ENCODE measurements around the gene MEF2C.

DNA sequence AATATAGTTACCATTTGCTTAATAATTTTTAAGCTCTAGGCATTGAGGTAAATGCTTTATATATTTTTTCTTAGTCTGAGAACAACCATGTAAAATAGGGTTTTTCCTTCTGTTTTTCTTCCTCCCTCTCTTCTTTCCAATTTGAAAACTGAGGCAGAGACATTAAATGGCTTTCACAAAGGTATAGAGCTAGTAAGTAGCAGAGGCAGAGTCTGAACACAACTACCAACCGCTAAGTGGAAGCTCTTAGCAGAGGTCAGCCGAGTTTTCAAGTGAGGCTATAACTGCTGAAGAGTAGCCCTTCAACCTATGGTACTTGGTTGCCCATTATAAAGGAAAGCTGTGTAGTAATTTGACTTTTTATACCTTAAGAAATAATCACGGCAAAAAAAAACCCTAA is 187.1 kb downstream of the MEF2C start:
- TF ChIP-seq, protein P1, sequence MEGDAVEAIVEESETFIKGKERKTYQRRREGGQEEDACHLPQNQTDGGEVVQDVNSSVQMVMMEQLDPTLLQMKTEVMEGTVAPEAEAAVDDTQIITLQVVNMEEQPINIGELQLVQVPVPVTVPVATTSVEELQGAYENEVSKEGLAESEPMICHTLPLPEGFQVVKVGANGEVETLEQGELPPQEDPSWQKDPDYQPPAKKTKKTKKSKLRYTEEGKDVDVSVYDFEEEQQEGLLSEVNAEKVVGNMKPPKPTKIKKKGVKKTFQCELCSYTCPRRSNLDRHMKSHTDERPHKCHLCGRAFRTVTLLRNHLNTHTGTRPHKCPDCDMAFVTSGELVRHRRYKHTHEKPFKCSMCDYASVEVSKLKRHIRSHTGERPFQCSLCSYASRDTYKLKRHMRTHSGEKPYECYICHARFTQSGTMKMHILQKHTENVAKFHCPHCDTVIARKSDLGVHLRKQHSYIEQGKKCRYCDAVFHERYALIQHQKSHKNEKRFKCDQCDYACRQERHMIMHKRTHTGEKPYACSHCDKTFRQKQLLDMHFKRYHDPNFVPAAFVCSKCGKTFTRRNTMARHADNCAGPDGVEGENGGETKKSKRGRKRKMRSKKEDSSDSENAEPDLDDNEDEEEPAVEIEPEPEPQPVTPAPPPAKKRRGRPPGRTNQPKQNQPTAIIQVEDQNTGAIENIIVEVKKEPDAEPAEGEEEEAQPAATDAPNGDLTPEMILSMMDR (IDR thresholded peaks at IDR 0.05): no peak
- TF ChIP-seq POLR2AphosphoS5 (IDR thresholded peaks at IDR 0.05): no peak
- TF ChIP-seq POLR2A (IDR thresholded peaks at IDR 0.05): no peak

Measured in sigmoid colon (tissue), 4 donors.